ENCODE results near the gene CFAP46. TPM values are rescaled to one million over a fixed set of nuclear protein-coding genes. Genes with fewer than 3 reads are reported as not detected.
A peak's percentile ranks its signal among the peaks of the same experiment; 100 is the strongest.

Gene CFAP46
- total and polyA plus RNA-seq, 2 of the 8 experiments (the other 6 are each of a cell fraction or from before 2014, with no cell fraction given), result 2.6 to 4.8 TPM

DNA sequence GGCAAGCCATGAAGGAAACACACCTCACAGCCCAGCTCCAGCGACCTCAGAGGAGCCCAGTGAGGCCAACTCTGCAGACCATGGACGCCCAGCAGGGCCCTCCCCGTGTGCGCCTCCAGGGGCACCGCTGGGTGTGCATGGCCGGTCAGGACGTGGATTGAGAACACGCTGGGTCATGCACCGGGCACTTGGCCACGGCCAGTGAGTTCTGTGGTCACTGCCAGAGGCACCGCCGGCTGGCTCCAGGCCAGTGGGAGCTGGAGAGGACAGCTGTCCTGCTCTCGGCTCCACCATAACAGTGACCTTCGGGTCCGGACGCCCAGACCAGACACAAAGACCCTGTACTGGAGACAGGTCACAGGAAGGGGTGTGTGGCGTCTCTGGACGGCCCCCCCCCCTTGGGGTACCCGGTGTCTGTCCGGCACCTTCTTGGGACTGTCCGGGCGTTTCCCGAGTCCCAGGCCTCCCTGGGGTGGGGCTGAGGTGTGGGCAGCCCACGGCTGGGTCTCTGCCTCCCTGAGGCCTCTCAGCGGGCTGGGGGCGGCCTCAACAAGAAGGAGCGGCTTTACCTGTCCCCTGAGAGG, 106.0 kb downstream of the CFAP46 start:
- Histone ChIP-seq H2BK120ac (replicated peaks; ENCODE audit: low read depth, low read length) (no peak overlapping the region), H4K8ac (ENCODE audit: extremely low read depth, insufficient read depth, low read length) (peak overlapping the region; percentile 86), H2BK5ac (ENCODE audit: low read depth, low read length) (peak overlapping the region; percentile 10; the same call in 1 of the 2 replicates), H3K36me3 (ENCODE audit: control insufficient read depth in 2 of 4, insufficient read depth in 4 of 4, low read length in 3 of 4) (no peaks in the 10 kb centered on the region), H3K79me2 (ENCODE audit: control insufficient read depth in 1 of 2, insufficient read depth in 2 of 2, low read length in 2 of 2) (no peaks in the 10 kb centered on the region), H4K91ac (replicated peaks; ENCODE audit: insufficient read length, low read length) (peak overlapping the region; percentile 75), H2BK20ac (ENCODE audit: low read length) (peak overlapping the region; percentile 61; the same call in 1 of the 2 replicates), H3K79me1 (ENCODE audit: low read depth, low read length) (no peaks in the 10 kb centered on the region), H2BK12ac (ENCODE audit: low read depth, low read length) (peak overlapping the region; percentile 68; the same call in 1 of the 2 replicates), H4K20me1 (replicated peaks in 1 of 2; ENCODE audit: control insufficient read depth in 1 of 2, insufficient read depth in 2 of 2, low read length in 2 of 2) (peaks cover 0 to 3% of the 10 kb centered on the region in 2 experiments), H2AK5ac (ENCODE audit: low read depth, low read length) (no peak overlapping the region; the same call in 1 of the 2 replicates), H3K9me3 (ENCODE audit: insufficient read depth in 2 of 2, low read depth in 1 of 2, low read length in 1 of 2) (peaks cover under 1 to 2% of the 10 kb centered on the region in 2 experiments; a peak in 2 of 4 replicates), H3K27ac (ENCODE audit: low read depth, low read length) (no peak overlapping the region), H3K4me3 (ENCODE audit: extremely low read depth in 1 of 4, insufficient read depth in 2 of 4, low read depth in 3 of 4, low read length in 4 of 4) (no peak overlapping the region), H2BK15ac (ENCODE audit: low read length) (no peak overlapping the region), H3K23ac (ENCODE audit: insufficient read length) (no peak overlapping the region), H3K18ac (ENCODE audit: extremely low read depth, low read length) (peak overlapping the region; percentile 83), H3K27me3 (replicated peaks in 1 of 4; ENCODE audit: control insufficient read depth in 3 of 4, extremely low read depth in 1 of 4, insufficient read depth in 3 of 4, low read length in 3 of 4) (no peaks in the 10 kb centered on the region), H4K5ac (ENCODE audit: insufficient read length, low read depth, low read length) (peak overlapping the region; percentile 42), H3K4ac (replicated peaks; ENCODE audit: insufficient read length, low read depth, low read length) (peak overlapping the region; percentile 32), H3K56ac (replicated peaks; ENCODE audit: insufficient read length, low read depth, low read length) (peak overlapping the region; percentile 34), H2AFZ (ENCODE audit: low read length) (peak overlapping the region; percentile 82), H3K4me2 (ENCODE audit: insufficient read depth in 1 of 2, low read depth in 2 of 2, low read length in 2 of 2) (no peak overlapping the region; a peak in 1 of 4 replicates), H3K23me2 (ENCODE audit: low read depth, low read length) (no peaks in the 10 kb centered on the region), H3K4me1 (replicated peaks in 1 of 4; ENCODE audit: control insufficient read depth in 3 of 4, insufficient read depth in 4 of 4, low read length in 3 of 4) (peaks cover 0 to 10% (median 4%) of the 10 kb centered on the region in 4 experiments; a peak in 5 of 7 replicates), H3K9ac (replicated peaks in 1 of 4; ENCODE audit: extremely low read depth in 1 of 4, low read depth in 3 of 4, low read length in 3 of 4) (no peak overlapping the region), H3K14ac (ENCODE audit: insufficient read length) (no peak overlapping the region)
- FAIRE-seq (no peak), DNase-seq (ENCODE audit: low read depth in 1 of 2, low spot score in 2 of 2) (no peak)
- TF ChIP-seq SP4 (IDR thresholded peaks at IDR 0.05; ENCODE audit: low read length) (no peak), BACH1 (IDR thresholded peaks at IDR 0.05; ENCODE audit: low read length) (no peak), EGR1 (IDR thresholded peaks at IDR 0.05; ENCODE audit: borderline replicate concordance, low read depth, low read length) (no peak), SAP30 (IDR thresholded peaks at IDR 0.05; ENCODE audit: insufficient read depth, insufficient replicate concordance, low read length) (no peak), SP2 (IDR thresholded peaks at IDR 0.05; ENCODE audit: low read length) (no peak), TBP (IDR thresholded peaks at IDR 0.05; ENCODE audit: low read depth, low read length) (no peak), RFX5 (IDR thresholded peaks at IDR 0.05; ENCODE audit: borderline replicate concordance, low read depth, low read length) (no peak), SP1 (IDR thresholded peaks at IDR 0.05; ENCODE audit: low read depth, low read length) (no peak), EZH2 (IDR thresholded peaks at IDR 0.05; ENCODE audit: low read depth, low read length, severe bottlenecking) (no peak), NRF1 (IDR thresholded peaks at IDR 0.05; ENCODE audit: low read depth, low read length) (no peak), BCL11A (IDR thresholded peaks at IDR 0.05; ENCODE audit: low read depth in 2 of 2, low read length in 2 of 2) (no peak)
- 79% methylated on average over 20 of the region's 27 CpGs; no CpG with 5 or more reads in 1 of the 2 experiments for WGBS, 2 experiments (ENCODE audit: extremely low coverage in 1 of 2, insufficient coverage in 1 of 2, insufficient read length in 1 of 2, insufficient replicate concordance in 2 of 2, low coverage in 1 of 2, low lambda C conversion rate in 2 of 2, missing lambda C conversion rate in 1 of 2)
- ChIA-PET POLR2A (ENCODE audit: partially characterized antibody) (no interaction called here), CTCF (ENCODE audit: partially characterized antibody) (interaction anchor here (0.6 to 1.5 kb wide), 8 partner anchors 14 to 358 kb away, joined by 3 to 4 read pairs (median 3); no protein-coding TSS in a partner anchor)
